GM21786 (cell line): ENCODE results near the gene TTC28.

Experiments used
- ATAC-seq: cut with Tn5 transposase; IDR thresholded peaks from one replicate; pipeline ENCODE4 v1.9.1; 2021; ENCODE audit not compliant: unreplicated experiment

Gene TTC28

DNA sequence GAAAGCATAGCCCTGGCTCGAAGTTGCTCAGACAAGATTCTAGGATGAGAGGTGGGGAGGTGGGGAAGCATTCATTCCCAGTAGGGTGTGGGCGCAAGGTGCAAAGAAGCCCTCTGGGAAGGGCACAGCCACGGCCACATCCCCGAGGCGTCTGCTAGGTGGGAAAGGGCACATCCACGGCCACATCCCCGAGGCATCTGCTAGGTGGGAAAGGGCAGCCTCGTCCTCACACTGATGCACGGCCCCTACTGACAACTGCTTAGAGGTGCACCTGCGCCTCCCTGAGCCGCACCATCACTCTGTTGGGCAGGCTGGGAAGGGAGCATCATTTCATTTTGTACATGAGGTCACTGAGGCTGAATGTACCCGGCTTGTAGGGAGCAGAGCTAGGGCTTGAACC lies 666.0 kb downstream of the TTC28 start:
- no peak for ATAC-seq

DNA sequence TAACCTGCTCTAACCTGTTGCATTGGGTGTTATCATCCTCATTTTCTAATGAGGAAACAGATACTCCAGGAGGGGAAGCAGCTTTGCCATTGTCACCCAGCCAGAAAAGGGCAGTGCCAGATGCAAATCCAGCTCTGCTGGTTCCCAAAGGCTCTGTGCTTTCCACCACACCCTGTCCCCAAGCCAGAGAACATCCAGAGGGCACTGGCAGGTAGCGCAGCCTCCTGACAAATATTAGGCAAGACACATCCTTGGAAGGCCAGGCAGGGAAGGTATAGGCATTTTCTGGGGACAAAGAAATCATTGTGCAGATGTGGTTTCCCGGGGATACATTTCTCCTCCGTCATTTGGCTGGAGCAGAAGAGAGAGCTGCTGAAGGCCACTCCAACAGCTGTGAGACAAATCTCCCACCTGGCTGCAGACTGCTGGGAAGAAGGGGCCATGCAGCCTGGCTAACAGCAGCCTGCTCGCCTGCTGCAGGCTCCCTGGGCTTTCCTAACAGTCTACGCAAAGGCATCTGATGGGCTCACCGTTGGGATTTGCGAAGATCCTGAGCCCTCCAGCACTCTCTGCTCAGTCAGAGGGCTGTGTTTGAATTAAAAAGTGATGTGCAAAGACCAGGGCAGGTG lies 666.7 kb downstream of the TTC28 start:
- no peak for ATAC-seq

DNA sequence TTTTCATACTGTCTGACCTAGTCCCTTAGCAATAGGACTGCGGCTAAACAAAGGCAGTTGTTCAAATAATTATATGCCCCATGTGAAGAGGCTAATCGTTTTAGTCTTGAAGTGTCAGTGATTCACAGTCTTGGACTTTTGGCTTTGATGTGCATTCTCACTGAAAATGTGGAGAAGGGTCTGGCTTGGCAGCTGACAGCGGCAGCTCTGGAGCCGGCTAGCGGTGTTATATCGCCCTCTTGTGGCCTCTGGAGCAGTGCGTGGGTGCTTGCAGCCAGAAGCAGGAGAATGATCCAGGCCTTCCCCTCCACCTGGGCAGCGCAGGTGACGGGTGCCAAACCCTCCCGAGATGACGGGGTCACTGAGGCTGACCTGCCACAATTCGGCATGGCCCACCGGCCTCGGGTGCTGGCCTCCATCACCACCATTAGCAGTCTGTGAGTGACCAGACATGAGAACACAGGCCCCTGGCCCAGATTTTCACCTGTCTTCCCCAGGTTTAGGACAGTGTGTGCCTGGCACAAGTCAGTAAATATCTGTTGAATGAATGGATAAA lies 670.3 kb downstream of the TTC28 start:
- ATAC-seq: no peak

DNA sequence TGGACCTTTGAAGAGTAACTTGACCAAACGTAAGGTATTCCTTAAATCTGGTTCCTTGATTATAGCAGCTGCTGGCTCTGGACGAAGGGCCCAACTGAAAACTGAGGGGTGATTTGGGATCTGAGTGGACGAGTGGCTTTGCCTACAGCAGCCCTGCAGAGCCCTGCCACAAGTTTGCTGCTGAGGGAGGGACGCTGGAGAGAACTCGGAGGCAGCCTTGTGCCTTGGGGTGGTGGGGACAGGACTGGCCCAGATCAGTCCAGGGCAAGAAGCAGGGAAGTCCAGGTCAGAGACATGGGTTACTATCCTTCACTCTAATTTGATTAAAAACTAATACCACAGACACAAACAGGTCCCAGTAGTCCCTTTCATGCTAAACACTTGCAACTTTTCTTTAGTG lies 671.0 kb downstream of the TTC28 start:
- no peak for ATAC-seq

DNA sequence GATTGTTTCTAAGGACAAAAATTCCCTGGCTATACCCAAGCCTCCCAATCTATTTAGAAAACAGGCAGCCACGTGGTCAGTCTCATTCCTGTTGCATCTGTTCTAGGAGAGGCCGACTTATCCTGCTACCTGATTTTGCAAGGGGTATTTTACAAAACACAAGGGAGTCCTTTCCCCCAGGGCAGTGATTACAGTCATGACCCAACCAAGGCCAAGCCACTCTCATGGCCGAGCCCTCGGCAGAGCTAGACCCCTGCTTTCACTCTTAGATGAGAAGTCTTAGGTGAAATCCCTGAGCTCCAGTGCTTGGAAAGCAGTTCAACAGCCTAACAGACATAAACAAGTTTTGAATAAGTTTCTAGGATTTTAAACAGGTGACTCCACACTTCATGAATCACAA lies 671.6 kb downstream of the TTC28 start:
- ATAC-seq: no peak

DNA sequence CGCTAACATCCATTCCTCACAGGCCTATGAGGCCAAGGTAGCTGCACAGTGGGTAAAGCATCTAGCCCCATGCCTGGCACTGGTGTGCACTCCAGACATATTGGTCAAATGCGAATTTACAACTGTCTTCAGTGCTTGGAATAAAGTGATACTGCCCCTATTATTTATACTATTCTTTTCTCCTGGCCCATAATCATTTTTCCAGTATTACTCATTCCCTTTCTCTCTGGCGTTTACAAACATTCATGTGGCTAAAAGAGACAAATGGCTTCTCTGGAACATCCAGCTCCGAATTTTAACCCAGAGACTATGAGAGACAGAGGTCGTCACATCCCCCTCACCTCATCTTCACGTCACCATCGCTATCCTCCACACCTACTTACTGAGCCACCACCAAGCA lies 673.4 kb downstream of the TTC28 start:
- no peak for ATAC-seq

DNA sequence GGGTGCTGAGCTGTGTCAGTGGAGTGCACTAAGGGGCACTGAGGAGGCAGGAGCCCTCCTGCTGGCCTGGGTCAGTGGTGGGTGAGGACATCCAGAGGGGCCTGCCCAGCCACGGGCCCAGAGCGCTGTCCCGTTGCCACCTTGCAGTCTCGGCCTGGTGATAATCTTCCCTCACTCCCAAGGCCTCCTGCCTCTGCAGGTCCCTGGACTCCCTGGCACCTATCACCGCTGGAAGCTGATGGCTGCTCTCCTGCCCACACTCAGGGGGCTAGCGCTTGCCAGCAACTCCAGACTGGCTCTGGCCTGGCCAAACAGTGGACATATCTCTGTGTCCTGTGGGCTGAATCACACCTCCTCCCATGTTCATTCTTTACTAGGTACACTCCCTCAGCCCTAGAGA lies 674.1 kb downstream of the TTC28 start:
- no peak for ATAC-seq

DNA sequence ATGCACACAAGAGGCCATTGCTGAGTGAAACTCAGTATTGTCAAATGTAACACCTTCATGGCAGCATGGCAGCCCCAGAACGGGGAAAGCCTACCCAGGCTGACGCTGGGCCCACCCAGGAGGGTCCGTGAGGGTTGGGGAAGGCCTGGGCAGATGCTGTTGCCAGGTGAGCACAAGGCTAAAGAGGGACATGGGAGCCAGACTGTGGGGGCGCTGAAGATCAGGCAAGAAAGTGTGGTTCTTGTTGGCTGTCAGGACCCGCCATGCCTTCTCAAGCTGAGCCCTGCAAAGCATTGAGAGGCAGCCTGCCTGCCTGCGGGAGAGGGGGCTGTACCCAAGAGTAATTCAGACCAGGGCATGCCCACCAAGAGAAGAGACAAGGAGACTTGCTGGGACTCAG lies 675.6 kb downstream of the TTC28 start:
- no peak for ATAC-seq

DNA sequence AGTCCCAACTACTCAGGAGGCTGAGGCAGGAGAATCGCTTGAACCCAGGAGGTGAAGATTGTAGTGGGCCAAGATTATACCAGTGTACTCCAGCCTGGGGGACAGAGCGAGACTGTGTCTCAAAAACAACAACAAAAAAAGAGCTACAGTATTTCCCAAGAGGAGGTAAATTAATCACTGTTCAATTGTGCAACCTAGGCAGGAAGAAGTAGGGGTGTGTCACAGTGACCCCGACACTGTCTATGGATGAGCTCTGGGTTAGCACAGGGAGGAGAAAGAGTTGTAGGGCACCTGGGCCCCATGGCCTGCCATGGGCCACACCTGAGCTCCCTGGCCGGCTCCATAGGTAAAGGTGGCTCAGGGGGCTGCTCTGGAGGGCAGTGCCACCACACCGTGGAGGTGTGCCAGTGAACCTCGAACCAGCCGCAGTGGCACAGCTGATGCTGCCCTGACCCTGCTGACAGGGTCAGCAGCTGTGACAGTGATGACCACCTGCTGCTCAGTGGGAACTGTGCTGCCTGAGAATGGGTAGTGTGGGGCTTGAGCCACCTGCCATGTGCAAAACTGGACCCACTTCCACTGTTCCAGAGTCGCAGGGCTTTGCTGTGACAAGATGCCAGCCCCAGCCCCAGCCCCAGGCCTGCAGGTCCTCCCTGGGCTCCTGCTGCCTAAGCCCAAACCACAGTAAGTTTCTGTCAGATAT lies 676.6 kb downstream of the TTC28 start:
- ATAC-seq: no peak

DNA sequence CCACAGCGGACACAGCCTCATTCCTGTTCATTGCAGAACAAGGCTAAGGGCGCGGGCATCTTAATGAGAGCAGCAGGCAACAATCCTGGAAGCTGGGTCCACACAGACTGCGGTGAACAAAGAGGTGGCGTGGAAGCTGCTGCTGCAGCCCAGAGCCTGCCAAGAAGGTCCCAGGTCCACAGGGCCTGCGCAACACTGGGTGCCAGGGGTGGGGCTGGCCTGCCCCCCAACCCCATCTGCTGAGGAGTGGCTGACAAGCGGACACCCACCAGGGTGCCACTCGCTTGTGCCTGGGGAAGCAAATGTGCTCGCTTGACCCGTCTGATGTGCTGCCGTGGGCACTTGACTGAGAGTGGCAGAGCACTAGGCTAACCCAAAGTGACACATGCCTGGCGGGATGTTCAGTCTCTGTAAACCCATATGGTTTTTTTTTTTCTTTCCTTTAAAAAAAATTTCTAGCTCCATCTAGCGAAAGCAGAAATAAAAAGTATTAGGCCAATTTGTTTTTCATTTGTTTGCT lies 677.4 kb downstream of the TTC28 start:
- no peak for ATAC-seq

DNA sequence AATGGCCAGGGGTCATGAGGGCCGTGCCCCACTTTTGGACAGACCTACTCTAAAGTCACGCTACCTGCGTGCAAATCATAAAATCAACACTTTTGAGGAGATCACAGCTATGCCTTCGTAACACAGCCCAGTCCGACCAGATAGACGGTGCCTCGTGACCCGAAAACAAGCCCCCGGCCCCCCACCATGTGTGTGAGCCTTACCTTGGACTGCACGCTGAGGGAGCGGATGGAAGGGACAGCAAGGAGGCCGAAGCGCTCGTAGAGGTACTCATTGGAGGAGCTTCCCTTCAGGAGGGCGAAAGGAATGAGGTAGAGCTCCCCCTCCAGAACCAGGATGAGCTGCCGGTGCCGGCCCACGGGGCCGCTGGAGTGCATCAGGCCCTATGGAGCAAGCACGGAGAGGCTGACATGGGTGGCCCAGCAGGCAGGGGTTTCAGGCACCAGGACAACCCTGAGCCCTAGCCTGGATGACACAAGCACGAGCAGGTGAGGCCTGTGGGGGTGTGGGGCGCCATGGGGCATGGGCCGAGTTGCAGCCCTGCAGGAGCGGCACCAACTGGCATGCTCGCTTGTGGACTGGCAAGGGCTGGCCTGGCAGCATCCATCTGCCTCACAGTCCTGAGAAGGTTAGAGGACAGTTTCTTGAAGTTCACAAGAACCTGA lies 678.3 kb downstream of the TTC28 start:
- ATAC-seq: no peak

DNA sequence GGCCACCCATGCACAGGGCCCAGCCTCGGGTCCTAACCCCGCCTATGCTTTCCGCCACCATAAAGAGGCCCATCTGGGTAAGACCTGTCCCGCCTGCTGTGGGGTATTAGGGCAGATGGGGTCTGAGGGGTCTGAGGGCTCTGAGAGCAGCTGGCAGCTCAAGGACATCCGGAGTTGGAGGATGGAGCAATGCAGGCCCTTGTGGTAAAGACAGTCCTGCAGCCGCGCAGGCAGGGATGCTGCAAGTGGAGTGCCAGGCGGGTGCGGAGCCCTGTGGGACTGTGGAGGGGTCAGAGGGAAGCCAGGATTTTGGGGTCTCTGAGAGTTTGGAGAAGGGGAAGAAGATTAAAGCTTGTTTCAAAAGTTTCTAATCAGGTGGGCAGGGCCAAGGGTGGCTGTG lies 679.3 kb downstream of the TTC28 start:
- no peak for ATAC-seq

DNA sequence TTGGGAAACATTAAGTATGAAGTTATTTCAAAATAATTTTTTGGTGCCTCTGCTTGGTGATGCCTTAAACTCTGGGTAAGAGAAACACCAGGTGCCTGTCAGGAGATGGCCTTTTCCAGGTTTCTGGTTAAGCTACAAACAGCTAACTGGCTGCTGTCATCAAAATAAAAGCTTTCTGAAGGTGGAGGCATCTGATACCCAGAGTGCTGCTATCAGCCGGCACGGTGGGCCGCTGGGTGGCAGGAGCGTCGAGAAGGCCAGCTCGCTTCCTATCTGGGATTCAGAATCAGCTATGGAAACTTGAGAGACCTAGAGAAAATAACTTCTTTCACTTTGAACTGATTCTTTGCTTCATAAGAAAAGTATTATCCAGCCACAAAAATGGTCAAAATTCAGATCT lies 679.8 kb downstream of the TTC28 start:
- no peak for ATAC-seq

DNA sequence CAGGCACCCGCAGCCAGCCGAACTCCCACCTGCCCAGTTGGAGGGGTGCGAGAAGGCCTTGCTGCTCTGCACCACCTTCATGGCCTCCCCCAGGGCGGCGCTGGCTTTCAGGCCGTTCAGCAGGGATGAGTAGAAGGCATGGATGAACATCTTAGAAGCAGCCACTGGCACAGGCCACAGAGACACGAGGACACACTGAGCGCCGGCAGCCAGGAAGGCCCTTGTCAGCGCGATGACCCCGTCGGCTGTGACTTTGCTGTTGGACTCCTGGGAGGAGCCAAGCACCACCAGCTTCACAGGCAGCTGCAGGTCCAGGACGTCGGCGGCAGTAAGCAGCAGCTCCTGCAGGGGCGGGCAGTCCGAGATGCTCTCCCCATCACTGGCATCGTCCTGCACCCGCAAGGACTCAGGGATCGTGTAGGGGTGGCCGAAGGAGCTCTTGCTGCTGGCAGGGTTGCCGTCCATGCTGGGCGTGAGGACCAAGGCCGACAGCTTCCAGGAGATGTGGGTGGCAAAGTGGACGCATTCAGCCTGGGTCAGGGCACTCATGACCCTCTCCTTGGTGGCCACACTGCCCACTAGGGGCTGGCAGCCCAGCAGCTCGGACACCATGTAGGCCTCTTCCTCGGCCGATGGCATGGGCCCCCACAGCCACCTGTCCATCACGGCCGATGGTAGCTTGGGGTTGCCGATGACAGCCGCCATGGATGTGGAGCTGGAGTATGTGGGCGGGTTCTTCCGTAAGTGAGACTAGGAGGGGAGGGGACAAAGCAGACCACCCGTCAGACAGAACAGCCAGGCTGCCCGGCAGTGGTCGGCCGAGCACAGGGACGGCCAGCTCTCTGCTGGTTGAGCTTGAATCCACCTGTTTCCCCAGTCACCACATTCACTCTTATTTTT lies 680.9 kb downstream of the TTC28 start:
- ATAC-seq: no peak

DNA sequence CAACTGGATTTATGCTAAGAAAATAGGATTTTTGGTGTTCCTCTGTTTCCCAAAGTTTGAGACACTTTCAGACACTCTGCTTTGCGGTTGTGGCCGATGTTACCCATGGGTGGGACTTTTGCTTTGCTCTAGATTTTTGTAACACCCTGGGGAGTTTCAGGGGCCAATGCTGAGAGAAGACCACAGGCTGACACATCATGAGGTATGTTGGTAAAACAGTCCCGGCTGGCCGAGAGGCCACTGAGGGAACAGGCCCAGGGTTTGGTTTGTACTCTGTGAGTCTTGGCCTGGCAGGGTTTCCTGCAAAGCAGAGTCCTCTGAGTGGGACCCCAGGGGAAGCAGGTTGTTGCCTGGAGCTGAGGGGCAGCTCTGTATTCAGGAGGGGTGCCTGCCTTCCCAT lies 682.1 kb downstream of the TTC28 start:
- ATAC-seq: no peak

DNA sequence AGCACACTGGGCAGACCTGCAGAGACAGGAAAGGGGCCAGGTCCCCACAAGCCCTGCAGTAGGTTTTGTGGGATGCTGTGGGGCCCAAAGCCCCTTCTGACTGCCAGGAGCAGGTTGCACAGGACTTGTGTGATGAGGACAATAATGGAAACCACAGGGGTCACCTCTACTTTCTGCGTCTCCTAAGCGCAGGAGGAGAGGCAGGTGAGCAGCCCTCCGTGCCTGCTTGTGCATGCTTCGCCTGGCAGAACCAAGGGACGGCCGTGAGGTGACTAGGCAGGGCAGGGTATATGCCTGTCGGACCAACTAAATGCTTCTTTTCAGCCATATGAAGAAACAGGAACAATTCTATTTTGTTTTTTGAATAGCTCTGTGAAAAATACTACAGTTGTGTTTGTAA lies 682.7 kb downstream of the TTC28 start:
- no peak for ATAC-seq

DNA sequence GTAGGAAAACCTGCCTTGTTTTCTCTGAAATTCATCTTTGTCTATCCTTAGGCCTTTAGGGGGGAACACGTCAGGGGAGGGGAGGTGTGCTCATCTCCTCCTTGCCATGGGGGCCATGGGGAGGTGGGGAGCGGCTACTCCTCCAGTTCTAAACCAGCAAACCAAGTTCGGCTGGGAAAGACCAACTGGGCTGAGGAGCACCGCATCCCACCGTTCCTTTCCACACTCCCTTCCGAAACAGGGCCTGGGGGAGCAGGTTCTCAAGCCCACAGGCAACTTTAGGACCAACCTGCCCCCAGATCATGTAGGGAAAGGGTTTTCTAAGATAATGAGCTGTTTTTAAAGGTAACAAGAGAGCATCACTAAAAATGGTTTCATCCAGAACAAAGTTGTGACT lies 683.1 kb downstream of the TTC28 start:
- no peak for ATAC-seq

DNA sequence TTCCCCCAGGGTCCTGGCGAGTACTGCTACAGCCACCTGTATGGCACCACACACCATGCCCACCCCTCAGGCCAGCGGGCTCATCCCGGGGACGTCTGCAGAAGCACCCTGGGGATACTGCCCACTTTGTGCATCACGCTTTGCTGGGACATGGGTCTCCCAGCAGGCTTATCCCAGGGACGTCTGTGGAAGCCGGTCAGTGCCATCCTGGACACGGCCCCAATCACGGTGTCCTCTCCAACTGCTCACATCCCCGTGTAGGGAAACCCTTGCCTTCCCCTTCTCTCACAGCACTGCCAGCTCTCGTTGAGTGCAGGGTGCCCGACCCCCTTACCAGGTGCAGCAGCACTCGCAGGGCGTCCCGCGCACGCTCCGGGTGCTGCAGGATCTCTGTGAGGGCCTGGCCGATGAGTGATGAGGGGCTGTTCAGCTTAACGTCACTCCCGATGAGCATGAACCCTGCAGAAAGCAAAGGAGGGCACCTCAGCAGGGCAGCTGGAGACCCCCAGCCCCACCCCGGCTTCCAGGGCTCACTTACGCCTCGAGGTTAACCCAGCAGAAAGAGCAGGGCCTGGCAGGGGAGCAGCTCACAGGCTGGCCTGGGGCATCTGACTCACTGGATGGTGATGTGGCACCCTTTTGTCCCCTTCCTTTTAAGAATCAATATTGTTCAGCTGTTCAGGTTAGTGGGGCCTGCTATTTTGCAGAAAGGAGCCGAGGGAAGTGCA lies 683.7 kb downstream of the TTC28 start:
- no peak for ATAC-seq

DNA sequence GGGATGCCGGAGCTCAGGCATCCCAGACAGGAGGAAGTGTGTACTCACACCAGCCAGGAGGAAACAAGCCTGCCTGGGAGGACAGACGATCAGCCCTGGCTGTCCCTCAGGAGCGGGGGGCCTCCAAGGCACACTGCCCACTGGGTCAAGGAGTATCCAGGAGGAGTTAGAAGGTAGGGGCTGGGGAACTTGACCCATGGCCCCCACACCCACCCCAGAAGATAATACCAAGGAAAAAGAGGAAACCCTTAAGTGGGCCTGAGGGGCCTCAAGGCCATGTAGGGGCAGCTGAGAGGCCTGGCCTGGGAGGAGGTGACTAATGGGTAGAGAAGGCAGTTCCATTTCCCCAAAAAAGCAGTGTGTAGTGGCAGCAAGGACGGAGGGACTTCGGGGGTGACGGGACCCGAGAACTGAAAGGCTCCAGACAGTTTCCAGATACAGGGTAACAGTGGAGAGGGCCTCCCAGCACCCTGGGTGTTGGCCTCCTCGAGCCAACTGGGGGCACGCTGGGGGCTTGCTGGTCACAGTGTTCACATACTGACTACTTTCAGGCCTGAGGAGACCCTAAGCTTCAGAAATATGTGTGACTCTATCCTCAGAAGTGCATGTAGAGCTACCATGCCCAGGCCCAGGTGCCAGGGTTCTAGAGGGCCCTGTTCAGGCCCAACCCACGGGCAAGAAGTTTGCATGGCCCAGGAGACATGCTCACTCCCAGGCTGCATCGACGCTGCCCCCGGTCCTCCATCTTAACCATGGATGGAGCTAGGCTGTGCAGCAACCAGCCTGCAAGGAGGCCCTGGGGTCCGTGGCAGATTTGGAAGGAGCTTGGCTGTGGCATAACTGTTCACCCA lies 684.9 kb downstream of the TTC28 start:
- no peak for ATAC-seq
